Kidney (tissue), 14 donors: ENCODE data around the gene NSF. TPM values are rescaled to one million over a fixed set of nuclear protein-coding genes. Genes with fewer than 3 reads are reported as not detected.
"Not testable (repeated sequence)": the region's sequence is repeated elsewhere in the genome, so short reads cannot be mapped to it uniquely, and the experiment has no call there.

ENCODE experiments used
- DNase-seq, 5 donors: peaks; one replicate each; pipeline ENCODE4 v3.0.0-alpha.2; 2013 to 2020
- FAIRE-seq: peaks from 2 replicates; lab custom pipeline; 2012; peaks lifted over from hg19 to GRCh38; lab: Jason Lieb, UNC
- H3K27ac ChIP-seq, 2 donors: one replicate each; pipeline ENCODE4 v1.7.0; 2013; ENCODE audit warnings: low read depth in 2 of 2, low read length in 2 of 2, inconsistent platforms in 1 of 2
- H3K27me3 ChIP-seq: one replicate; pipeline ENCODE4 v1.7.1; 2013; ENCODE audit warnings: low read length, inconsistent platforms; ENCODE audit not compliant: control insufficient read depth, insufficient read depth
- H3K36me3 ChIP-seq, 3 donors: one replicate each; pipeline versions ENCODE4 v1.7.0 to v1.7.1; 2013; ENCODE audit warnings: low read length in 3 of 3, control low read depth in 1 of 3, inconsistent platforms in 1 of 3; ENCODE audit not compliant: insufficient read depth in 3 of 3, control insufficient read depth in 2 of 3
- H3K4me1 ChIP-seq, 3 donors: one replicate each; pipeline versions ENCODE4 v1.7.0 to v1.7.1; 2013; ENCODE audit warnings: low read length in 3 of 3, inconsistent platforms in 1 of 3, low read depth in 1 of 3; ENCODE audit not compliant: control insufficient read depth in 2 of 3, insufficient read depth in 2 of 3
- H3K4me3 ChIP-seq, 3 donors: one replicate each; pipeline versions ENCODE4 v1.7.0 to v1.8.1; 2013; ENCODE audit warnings: low read length in 3 of 3, control low read depth in 1 of 3, inconsistent platforms in 1 of 3
- H3K9ac ChIP-seq, 3 donors: one replicate each; pipeline versions ENCODE4 v1.7.0 to v1.7.1; 2013; ENCODE audit warnings: low read length in 3 of 3, control low read depth in 1 of 3, inconsistent platforms in 1 of 3
- H3K9me3 ChIP-seq, 3 donors: one replicate each; pipeline versions ENCODE4 v1.7.0 to v1.7.1; 2013; ENCODE audit warnings: low read length in 3 of 3, control low read depth in 1 of 3, inconsistent platforms in 1 of 3; ENCODE audit not compliant: control insufficient read depth in 2 of 3, insufficient read depth in 1 of 3
- intact Hi-C: fragments of 100-400 bp; cut with DNase I; formaldehyde crosslinking; loops from one replicate; pipeline ENCODE4 v1.11.1; 2022
- polyA plus RNA-seq: library from polyadenylated mRNA; stranded (reverse); fragments of 350-450 nt; fragmentation: Illumina TruSeq; extraction: RNeasy Lipid Tissue Mini Kit (QIAGEN cat#74804); gene quantifications from one replicate; pipeline ENCODE4 v1.2.3, GENCODE V29; 2014; ENCODE audit warnings: low read depth, low replicate concordance; ENCODE audit not compliant: insufficient read depth
- total RNA-seq: library from RNA; stranded (reverse); fragmentation: NEBNext Ultra II Directional; extraction: Animal tissue kit (Norgen Biotek cat#: 25700); gene quantifications from one replicate; pipeline ENCODE4 v1.2.1, GENCODE V29; 2021
- TF ChIP-seq, protein P1 (sequence below): IDR thresholded peaks from 3 replicates; pipeline ENCODE4 v1.5.1; 2012; ENCODE audit warnings: mild to moderate bottlenecking, moderate library complexity, borderline replicate concordance; ENCODE audit not compliant: insufficient read depth; ENCODE audit errors: extremely low read depth
- donor health status: control.
- donor health status: control.
- donor health status: control.
- donor health status: control.
- donor health status: control.
- donor health status: DM: yes; HTN: yes; CAD: no.
- donor health status: Normal renal cell carcinoma (clear cell type).

Gene NSF
- total and polyA plus RNA-seq, 2 donors from 2014 or later: 14.2 to 52.4 TPM

DNA sequence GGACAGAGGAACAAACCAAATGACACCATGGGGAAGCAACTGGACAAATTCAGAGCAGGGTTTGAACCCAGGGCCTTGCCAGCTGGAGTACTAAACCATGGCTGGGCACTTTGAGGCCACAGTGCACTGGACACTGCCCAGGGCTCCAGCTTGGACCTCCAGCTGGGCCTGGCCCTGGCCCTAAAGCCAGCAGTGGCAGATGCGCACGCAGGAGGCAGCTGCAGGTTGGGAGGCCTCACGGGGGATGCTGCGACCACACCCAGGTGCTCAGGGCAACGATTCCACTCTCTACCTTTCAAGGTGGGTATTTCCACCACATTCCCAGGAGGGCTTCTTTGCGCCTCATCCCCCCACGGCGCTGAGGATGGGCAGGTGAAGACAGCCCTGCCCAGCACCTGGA, 199.1 kb downstream of the NSF start:
- Histone ChIP-seq H3K36me3 (no peaks in the 10 kb centered on the region), H3K9ac (no peak overlapping the region), H3K27ac (no peak overlapping the region), H3K4me3 (no peak overlapping the region), H3K4me1 (no peaks in the 10 kb centered on the region), H3K27me3 (no peaks in the 10 kb centered on the region), H3K9me3 (peaks cover 0 to 6% (median 0%) of the 10 kb centered on the region in 3 donors)
- intact Hi-C loops: no loop called here
- TF ChIP-seq, protein P1, sequence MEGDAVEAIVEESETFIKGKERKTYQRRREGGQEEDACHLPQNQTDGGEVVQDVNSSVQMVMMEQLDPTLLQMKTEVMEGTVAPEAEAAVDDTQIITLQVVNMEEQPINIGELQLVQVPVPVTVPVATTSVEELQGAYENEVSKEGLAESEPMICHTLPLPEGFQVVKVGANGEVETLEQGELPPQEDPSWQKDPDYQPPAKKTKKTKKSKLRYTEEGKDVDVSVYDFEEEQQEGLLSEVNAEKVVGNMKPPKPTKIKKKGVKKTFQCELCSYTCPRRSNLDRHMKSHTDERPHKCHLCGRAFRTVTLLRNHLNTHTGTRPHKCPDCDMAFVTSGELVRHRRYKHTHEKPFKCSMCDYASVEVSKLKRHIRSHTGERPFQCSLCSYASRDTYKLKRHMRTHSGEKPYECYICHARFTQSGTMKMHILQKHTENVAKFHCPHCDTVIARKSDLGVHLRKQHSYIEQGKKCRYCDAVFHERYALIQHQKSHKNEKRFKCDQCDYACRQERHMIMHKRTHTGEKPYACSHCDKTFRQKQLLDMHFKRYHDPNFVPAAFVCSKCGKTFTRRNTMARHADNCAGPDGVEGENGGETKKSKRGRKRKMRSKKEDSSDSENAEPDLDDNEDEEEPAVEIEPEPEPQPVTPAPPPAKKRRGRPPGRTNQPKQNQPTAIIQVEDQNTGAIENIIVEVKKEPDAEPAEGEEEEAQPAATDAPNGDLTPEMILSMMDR: no peak
- DNase-seq (no peak), FAIRE-seq (no peak)

DNA sequence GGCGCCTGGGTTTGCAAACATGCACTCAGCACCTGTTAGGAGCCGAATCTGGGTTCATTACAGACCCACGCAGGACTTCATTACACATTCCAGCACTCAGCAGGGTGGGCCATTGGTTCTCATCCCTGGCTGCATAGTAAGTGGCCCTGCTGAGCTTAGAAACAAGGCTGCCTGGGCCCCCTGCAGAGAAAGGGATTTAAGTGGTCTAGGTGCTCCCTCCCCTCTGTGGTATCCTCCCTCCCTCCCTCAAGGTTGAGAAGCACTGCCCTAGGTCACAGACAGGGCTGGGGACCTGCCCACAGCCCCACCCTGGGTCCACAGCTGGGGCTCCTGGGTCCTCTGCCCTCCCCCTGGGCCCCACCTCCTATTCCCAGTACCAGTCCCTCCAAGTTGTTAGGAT, 199.7 kb downstream of the NSF start:
- intact Hi-C loops: no loop called here
- H3K4me3 ChIP-seq: no peak overlapping the region
- H3K27ac ChIP-seq: no peak overlapping the region
- H3K36me3 ChIP-seq: no peaks in the 10 kb centered on the region
- H3K9ac ChIP-seq: no peak overlapping the region
- DNase-seq: no peak
- H3K4me1 ChIP-seq: no peaks in the 10 kb centered on the region
- TF ChIP-seq, protein P1: no peak
- H3K9me3 ChIP-seq: peaks cover 0 to 6% (median 0%) of the 10 kb centered on the region in 3 donors
- no peak for FAIRE-seq
- H3K27me3 ChIP-seq: no peaks in the 10 kb centered on the region

DNA sequence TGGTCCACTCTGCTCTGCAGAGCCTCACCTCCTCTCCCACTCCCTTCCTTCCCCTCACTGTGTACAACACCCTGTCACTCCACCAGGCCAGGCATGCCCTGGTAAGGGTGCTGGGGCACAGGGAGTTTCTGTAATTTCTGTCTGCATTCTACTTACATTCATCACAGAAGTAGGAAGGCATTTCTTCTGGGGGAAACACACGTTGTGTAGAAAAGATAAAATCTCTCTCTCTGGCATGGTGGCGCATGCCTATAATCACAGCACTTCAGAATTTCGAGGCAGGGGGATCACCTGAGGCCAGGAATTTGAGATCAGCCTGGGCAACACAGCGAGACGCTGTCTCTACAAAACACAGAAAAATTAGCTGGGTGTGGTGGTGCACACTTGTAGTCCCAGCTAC, 201.1 kb downstream of the NSF start:
- Histone ChIP-seq H3K4me3 (no peak overlapping the region), H3K9ac (no peak overlapping the region), H3K36me3 (no peaks in the 10 kb centered on the region), H3K27me3 (no peaks in the 10 kb centered on the region), H3K4me1 (no peaks in the 10 kb centered on the region), H3K9me3 (peaks cover 0 to 6% (median 0%) of the 10 kb centered on the region in 3 donors), H3K27ac (no peak overlapping the region)
- DNase-seq (no peak), FAIRE-seq (no peak)
- intact Hi-C loops: no loop called here
- TF ChIP-seq, protein P1: no peak

DNA sequence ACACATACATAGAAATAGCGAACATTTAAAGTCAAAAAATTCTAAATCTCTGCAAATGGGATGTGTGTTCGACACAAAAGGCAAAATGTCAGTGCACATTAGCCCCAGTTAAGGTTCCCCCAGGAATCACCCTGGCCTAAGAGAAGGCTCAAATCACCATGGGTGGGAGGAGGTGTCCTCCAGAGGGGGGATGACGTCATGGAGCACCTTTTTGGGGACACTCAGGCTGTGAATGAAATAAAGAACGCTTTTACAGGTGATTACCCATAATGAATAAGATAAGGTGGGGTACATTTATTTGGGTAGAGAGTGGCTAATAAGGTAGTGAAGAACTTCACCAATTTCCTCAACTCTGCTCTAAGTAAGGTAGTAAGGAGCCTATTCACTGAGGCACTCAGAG, 201.6 kb downstream of the NSF start:
- FAIRE-seq (no peak), DNase-seq (no peak)
- Histone ChIP-seq H3K4me1 (no peaks in the 10 kb centered on the region), H3K36me3 (no peaks in the 10 kb centered on the region), H3K4me3 (no peak overlapping the region), H3K9ac (no peak overlapping the region), H3K27ac (no peak overlapping the region), H3K9me3 (peaks cover 0 to 6% (median 0%) of the 10 kb centered on the region in 3 donors), H3K27me3 (no peaks in the 10 kb centered on the region)
- intact Hi-C loops: no loop called here
- TF ChIP-seq, protein P1: no peak

DNA sequence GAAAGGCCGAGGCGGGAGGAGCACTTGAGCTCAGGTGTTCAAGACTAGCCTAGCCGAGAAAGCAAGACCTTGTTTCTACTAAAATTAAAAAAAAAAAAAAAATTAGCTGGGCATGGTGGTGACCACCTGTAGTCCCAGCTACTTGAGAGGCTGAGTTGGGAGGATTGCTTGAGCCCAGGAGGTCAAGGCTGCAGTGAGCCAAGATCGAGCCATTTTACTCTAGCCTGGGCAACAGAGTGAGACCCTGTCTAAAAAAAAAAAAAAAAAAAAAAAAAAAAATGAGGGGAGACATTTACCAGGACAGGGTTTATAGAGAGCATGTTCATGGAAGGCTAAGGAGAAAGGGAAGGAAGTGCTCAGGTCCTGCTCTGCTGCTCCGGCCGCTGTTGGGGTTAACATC, 202.6 kb downstream of the NSF start:
- H3K9me3 ChIP-seq, H3K36me3 ChIP-seq, DNase-seq, FAIRE-seq, H3K27ac ChIP-seq, H3K4me3 ChIP-seq, H3K27me3 ChIP-seq, H3K9ac ChIP-seq, H3K4me1 ChIP-seq, intact Hi-C loops: not testable (repeated sequence)
